Hematopoietic multipotent progenitor cell treated with erythropoietin and hydrocortisone succinate and interleukin-3 and kit ligand, for 4 days (in vitro differentiated cells): ENCODE results near the gene ST6GAL1.
"Not testable (repeated sequence)": the region's sequence is repeated elsewhere in the genome, so short reads cannot be mapped to it uniquely, and the experiment has no call there.

Experiments
- DNase-seq: peaks from one replicate; pipeline ENCODE4 v3.0.0-alpha.2; 2015

Gene ST6GAL1

GRCh38 chr3:186930143-186930640, at the start of gene ST6GAL1:
TSS of gene ST6GAL1 (plus strand) at chr3:186930526. CDS start at chr3:187042704, 112,178 bp downstream.
- DNase-seq, result peak; percentile 90

GRCh38 chr3:186882150-186882524, 48.2 kb upstream of the ST6GAL1 start:
- peak; percentile 60 for DNase-seq

- DNase-seq, result peak; percentile 57
Measured at GRCh38 chr3:186882881-186883685, 47.2 kb upstream of the ST6GAL1 start.

- peak; percentile 76 for DNase-seq
Measured at GRCh38 chr3:186883686-186884058, 46.7 kb upstream of the ST6GAL1 start.

- not testable (repeated sequence) for DNase-seq
Measured at GRCh38 chr3:186884868-186885267, 45.5 kb upstream of the ST6GAL1 start.

GRCh38 chr3:186886202-186886981, 43.9 kb upstream of the ST6GAL1 start:
- no peak for DNase-seq

- DNase-seq, result not testable (repeated sequence)
Measured at GRCh38 chr3:186887507-186887938, 42.8 kb upstream of the ST6GAL1 start.

GRCh38 chr3:186888569-186888968, 41.8 kb upstream of the ST6GAL1 start:
- DNase-seq, result peak; percentile 95

GRCh38 chr3:186889698-186890097, 40.6 kb upstream of the ST6GAL1 start:
- not testable (repeated sequence) for DNase-seq

- DNase-seq, result no peak
Measured at GRCh38 chr3:186890911-186891310, 39.4 kb upstream of the ST6GAL1 start.

GRCh38 chr3:186893071-186893470, 37.3 kb upstream of the ST6GAL1 start:
- not testable (repeated sequence) for DNase-seq

GRCh38 chr3:186895406-186895805, 34.9 kb upstream of the ST6GAL1 start:
- DNase-seq, result no peak

GRCh38 chr3:186896006-186896405, 34.3 kb upstream of the ST6GAL1 start:
- no peak for DNase-seq

GRCh38 chr3:186896875-186897274, 33.5 kb upstream of the ST6GAL1 start:
- no peak for DNase-seq

- peak; percentile 39 for DNase-seq
Measured at GRCh38 chr3:186901135-186901734, 29.1 kb upstream of the ST6GAL1 start.

- no peak for DNase-seq
Measured at GRCh38 chr3:186902154-186902553, 28.2 kb upstream of the ST6GAL1 start.

- DNase-seq, result no peak
Measured at GRCh38 chr3:186902713-186903112, 27.6 kb upstream of the ST6GAL1 start.

- not testable (repeated sequence) for DNase-seq
Measured at GRCh38 chr3:186903676-186904075, 26.6 kb upstream of the ST6GAL1 start.

GRCh38 chr3:186907075-186907474, 23.3 kb upstream of the ST6GAL1 start:
- DNase-seq, result not testable (repeated sequence)

GRCh38 chr3:186909078-186909853, 21.1 kb upstream of the ST6GAL1 start:
- peak; percentile 94 for DNase-seq

GRCh38 chr3:186915806-186916796, 14.2 kb upstream of the ST6GAL1 start:
- DNase-seq, result peak; percentile 58
